Prostate gland (tissue), 2 donors: Measurements from ENCODE around the gene PTPN1. TPM values are rescaled to one million over a fixed set of nuclear protein-coding genes. Genes with fewer than 3 reads are reported as not detected.

ENCODE experiments used
- DNase-seq: peaks from one replicate; pipeline ENCODE4 v3.0.0-alpha.2; 2019; ENCODE audit warnings: low spot score
- H3K27ac ChIP-seq, 2 donors: fragments of 200-600 bp; sonication (generic); 2 replicates each; pipeline ENCODE4 v1.5.1; 2017 to 2019
- H3K27me3 ChIP-seq: fragments of 200-600 bp; sonication (generic); replicated peaks from 2 replicates; pipeline ENCODE4 v1.5.1; 2019; ENCODE audit not compliant: insufficient read depth
- H3K36me3 ChIP-seq, 2 donors: fragments of 200-600 bp; sonication (generic); 1 replicate in 1 of 2; 2 replicates in 1 of 2; pipeline versions ENCODE4 v1.5.1 to v1.8.1; 2017 to 2019
- H3K4me1 ChIP-seq: fragments of 200-600 bp; sonication (generic); replicated peaks from 2 replicates; pipeline ENCODE4 v1.5.1; 2019
- H3K4me3 ChIP-seq, 2 donors: fragments of 200-600 bp; sonication (generic); 2 replicates each; pipeline ENCODE4 v1.5.1; 2017 to 2019
- H3K9me3 ChIP-seq: fragments of 200-600 bp; sonication (generic); 2 replicates; pipeline ENCODE4 v1.5.1; 2017
- POLR2A ChIP-seq: fragments of 450-650 bp; IDR thresholded peaks from one replicate; pipeline ENCODE4 v1.6.1; 2016; ENCODE audit warnings: antibody characterized with exemption, mild to moderate bottlenecking
- POLR2AphosphoS5 ChIP-seq: sonication (generic); formaldehyde crosslinking; IDR thresholded peaks from one replicate; pipeline ENCODE4 v1.6.1; 2017; ENCODE audit warnings: antibody characterized with exemption
- WGBS: methylation state at CpG from one replicate; pipeline ENCODE4 v1.1.5; 2018; 5-methylcytosine and 5-hydroxymethylcytosine counted together
- intact Hi-C: fragments of 100-400 bp; cut with DNase I; formaldehyde crosslinking; loops from one replicate; pipeline ENCODE4 v1.14.2; 2022
- total RNA-seq, 2 donors: library from RNA; depleted of rRNA; stranded (reverse); fragments of >200 nt; gene quantifications; one replicate each; pipeline ENCODE4 v1.1.0, GENCODE V29; 2016
- TF ChIP-seq, protein P1 (sequence below), 4 experiments: fragments of 200-600 bp in 2 of 4; fragments of 450-650 bp in 2 of 4; sonication (generic) in 2 of 4; IDR thresholded peaks; 1 replicate in 3 of 4; 2 replicates in 1 of 4; pipeline ENCODE4 v1.5.1; 2016 to 2019; ENCODE audit warnings: antibody characterized with exemption in 4 of 4, mild to moderate bottlenecking in 2 of 4, moderate library complexity in 2 of 4

The PTPN1 gene
- total RNA-seq, 2 donors from 2014 or later, result 28.5 to 46.6 TPM

DNA sequence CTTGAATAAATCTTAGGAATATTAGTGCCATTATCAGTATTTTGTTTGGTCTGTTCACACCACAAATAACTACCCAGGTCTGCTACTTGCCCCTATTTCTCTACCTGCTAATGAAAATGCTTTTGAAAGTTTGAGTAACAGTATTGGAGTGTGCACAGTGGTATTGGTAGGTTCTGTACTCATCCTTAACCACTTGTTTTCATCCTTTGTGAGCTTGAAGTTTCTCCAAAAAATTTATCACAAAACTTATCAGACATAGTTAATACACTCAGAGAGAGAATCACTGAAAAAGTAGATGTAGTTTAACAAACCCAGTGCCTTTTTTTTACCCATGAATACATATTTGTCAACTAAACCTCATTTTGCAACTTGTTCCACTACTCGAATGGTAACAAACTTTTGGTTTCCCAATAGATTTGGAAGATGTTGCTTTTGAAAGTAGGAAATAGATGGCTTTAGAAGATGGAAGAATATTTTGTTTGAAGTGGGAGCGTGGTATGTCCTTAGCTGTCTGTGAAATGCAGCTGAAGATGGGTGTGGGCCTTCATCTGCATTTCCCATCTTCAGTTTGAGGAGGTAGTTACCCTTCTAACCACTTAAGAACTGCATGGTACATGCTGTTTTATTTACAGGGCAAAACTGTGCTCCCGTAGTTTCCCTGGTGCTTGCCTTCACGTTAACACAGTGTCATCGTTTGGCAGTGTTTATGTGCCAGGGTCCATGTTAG, 9.0 kb downstream of the PTPN1 start:
- H3K36me3 ChIP-seq, result no peaks in the 10 kb centered on the region
- 47% methylated on average over 5 of the region's 5 CpGs for WGBS
- intact Hi-C loops, result no loop called here
- TF ChIP-seq POLR2A, result no peak
- H3K27me3 ChIP-seq, result no peaks in the 10 kb centered on the region
- no peaks in the 10 kb centered on the region for H3K9me3 ChIP-seq
- DNase-seq, result no peak
- peak overlapping the region; percentile 20 to 58 for H3K27ac ChIP-seq
- H3K4me3 ChIP-seq, result no peak overlapping the region
- H3K4me1 ChIP-seq, result peaks cover 14% of the 10 kb centered on the region

DNA sequence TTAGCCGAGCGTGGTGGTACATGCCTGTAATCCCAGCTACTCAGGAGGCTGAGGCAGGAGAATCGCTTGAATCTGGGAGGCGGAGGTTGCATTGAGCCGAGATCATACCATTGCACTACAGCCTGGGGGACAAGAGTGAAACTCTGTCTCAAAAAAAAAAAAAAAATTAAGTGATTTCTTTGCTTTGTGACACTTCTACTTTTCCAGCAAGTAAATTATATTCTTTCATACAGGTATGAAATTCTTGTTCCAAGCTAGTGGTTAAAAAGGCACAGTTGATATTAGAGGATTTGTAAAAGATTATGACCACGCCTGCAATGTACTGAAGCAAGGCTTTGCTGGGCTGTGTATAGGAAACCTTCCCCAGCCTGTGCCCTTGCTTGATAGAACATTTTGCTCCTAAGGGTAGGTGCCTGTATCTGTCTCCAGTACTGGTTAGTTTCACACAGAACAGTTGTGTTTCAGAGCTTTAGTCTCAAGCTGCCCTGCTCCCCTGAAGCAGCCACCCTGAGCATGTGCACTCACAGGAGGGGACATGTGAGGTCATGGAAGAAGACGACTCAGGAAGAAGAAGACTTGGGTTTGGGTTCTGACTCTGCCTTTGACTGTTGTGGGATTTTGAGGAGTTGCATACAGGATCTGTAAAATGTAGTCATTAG, 10.2 kb downstream of the PTPN1 start:
- WGBS, result 93% methylated on average over 7 of the region's 7 CpGs
- Histone ChIP-seq H3K27ac (peak overlapping the region; percentile 20 to 58), H3K4me3 (no peak overlapping the region), H3K27me3 (no peaks in the 10 kb centered on the region), H3K36me3 (no peaks in the 10 kb centered on the region), H3K4me1 (peaks cover 14% of the 10 kb centered on the region), H3K9me3 (no peaks in the 10 kb centered on the region)
- no peak for DNase-seq
- TF ChIP-seq POLR2A (no peak), POLR2AphosphoS5 (no peak)
- TF ChIP-seq, protein P1, sequence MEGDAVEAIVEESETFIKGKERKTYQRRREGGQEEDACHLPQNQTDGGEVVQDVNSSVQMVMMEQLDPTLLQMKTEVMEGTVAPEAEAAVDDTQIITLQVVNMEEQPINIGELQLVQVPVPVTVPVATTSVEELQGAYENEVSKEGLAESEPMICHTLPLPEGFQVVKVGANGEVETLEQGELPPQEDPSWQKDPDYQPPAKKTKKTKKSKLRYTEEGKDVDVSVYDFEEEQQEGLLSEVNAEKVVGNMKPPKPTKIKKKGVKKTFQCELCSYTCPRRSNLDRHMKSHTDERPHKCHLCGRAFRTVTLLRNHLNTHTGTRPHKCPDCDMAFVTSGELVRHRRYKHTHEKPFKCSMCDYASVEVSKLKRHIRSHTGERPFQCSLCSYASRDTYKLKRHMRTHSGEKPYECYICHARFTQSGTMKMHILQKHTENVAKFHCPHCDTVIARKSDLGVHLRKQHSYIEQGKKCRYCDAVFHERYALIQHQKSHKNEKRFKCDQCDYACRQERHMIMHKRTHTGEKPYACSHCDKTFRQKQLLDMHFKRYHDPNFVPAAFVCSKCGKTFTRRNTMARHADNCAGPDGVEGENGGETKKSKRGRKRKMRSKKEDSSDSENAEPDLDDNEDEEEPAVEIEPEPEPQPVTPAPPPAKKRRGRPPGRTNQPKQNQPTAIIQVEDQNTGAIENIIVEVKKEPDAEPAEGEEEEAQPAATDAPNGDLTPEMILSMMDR (IDR thresholded peaks at IDR 0.05), result no peak
- intact Hi-C loops, result no loop called here

DNA sequence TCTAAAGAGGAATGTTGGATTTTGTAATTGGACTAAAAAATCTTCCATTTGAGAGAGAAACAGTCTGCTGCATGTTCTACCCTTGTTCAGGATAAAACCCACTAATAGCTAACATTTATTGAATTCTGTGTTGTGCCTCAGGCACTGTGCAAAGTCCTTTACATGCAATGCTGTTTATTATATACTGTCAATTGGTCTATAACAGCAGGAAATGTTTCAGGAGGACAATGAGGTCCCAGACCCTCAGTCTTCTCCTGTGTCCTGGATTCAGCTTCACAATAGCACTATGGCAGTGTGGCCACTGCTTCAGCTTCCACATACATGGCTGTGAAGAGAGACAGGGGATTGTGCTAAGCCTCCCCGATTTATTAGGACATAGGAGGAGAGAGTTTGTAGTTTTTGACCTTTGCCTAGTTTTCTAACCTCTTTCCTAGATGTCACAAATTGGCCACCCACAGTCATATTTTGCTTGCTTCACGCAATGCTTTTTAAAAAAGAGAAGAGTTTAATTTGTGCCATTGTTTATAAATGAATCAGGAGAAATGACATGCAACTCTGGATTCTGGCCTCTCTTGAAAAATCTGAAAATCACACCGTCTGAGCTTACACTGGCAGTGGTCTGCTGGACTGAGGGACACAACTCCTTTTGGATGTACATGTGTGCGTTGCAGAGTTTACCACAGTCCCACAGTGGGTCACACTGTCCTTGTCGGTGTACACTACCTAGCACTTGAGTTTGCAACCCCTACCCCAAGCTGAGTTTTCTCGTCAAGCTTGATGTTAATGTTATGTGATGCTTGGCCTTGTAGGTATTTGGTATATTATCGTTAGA, 11.3 kb downstream of the PTPN1 start:
- DNase-seq, result no peak
- 80% methylated on average over 7 of the region's 7 CpGs for WGBS
- intact Hi-C loops, result no loop called here
- no peak overlapping the region for H3K27ac ChIP-seq
- no peaks in the 10 kb centered on the region for H3K9me3 ChIP-seq
- no peaks in the 10 kb centered on the region for H3K27me3 ChIP-seq
- no peak overlapping the region for H3K4me3 ChIP-seq
- TF ChIP-seq POLR2A, result no peak
- no peak for TF ChIP-seq POLR2AphosphoS5
- TF ChIP-seq, protein P1 (IDR thresholded peaks at IDR 0.05), result no peak
- peaks cover 13% of the 10 kb centered on the region for H3K4me1 ChIP-seq
- no peaks in the 10 kb centered on the region for H3K36me3 ChIP-seq

DNA sequence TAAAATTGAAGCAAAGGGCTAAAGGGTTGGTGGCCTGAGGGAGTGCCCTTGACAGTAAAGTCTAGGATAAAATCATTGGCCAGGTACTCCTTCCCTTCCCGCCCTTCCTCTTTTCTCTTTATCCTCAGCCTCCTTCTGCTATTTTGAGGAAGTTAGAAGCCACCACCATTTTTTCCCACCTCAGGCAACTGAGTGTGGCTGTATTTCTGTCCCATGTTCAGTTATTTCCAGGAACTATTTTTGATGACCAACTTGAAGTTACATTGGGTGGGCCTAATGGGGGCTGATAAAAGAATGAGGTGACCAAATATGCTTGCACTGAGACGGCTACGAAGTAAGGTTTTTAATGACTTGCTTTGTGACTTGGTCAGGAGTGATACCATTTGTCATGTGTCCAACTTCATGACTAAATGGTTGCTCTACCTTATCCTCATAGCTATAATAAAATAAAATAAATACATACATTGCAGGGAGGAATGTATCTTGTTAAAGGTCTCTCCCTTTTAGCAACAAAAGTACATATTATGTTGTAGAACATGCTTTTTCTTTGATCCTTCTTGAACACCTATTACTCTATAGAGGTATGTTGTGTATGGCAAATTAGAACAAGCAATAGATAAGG, 12.0 kb downstream of the PTPN1 start:
- intact Hi-C loops, result no loop called here
- no peaks in the 10 kb centered on the region for H3K36me3 ChIP-seq
- H3K27ac ChIP-seq, result no peak overlapping the region
- TF ChIP-seq POLR2A (no peak), POLR2AphosphoS5 (no peak)
- TF ChIP-seq, protein P1 (IDR thresholded peaks at IDR 0.05), result no peak
- H3K4me1 ChIP-seq, result peaks cover 6% of the 10 kb centered on the region
- no peak overlapping the region for H3K4me3 ChIP-seq
- H3K27me3 ChIP-seq, result no peaks in the 10 kb centered on the region
- H3K9me3 ChIP-seq, result no peaks in the 10 kb centered on the region
- WGBS, result 83% methylated on average over 3 of the region's 3 CpGs
- no peak for DNase-seq
